MM.1S (cell line): ENCODE data around the gene ZBTB7B.

Experiments
- EZH2 ChIP-seq: fragments of 300-600 bp; sonication (generic); optimal IDR thresholded peaks from 2 replicates; pipeline ENCODE3; 2017; ENCODE audit warnings: low read depth, mild to moderate bottlenecking, antibody characterized with exemption, low read length, mixed read lengths
- EZH2phosphoT487 ChIP-seq: fragments of 300-600 bp; sonication (generic); IDR thresholded peaks from 2 replicates; pipeline ENCODE4 v1.6.1; 2018; ENCODE audit warnings: antibody characterized with exemption, low read length
- TF ChIP-seq, protein P1 (sequence below): fragments of 300-600 bp; sonication (generic); IDR thresholded peaks from 2 replicates; pipeline ENCODE4 v1.5.1; 2016; ENCODE audit warnings: antibody characterized with exemption, low read length, mixed read lengths

GRCh38 chr1:155011437-155012025, 8.9 kb downstream of the ZBTB7B start:
- TF ChIP-seq, protein P1, sequence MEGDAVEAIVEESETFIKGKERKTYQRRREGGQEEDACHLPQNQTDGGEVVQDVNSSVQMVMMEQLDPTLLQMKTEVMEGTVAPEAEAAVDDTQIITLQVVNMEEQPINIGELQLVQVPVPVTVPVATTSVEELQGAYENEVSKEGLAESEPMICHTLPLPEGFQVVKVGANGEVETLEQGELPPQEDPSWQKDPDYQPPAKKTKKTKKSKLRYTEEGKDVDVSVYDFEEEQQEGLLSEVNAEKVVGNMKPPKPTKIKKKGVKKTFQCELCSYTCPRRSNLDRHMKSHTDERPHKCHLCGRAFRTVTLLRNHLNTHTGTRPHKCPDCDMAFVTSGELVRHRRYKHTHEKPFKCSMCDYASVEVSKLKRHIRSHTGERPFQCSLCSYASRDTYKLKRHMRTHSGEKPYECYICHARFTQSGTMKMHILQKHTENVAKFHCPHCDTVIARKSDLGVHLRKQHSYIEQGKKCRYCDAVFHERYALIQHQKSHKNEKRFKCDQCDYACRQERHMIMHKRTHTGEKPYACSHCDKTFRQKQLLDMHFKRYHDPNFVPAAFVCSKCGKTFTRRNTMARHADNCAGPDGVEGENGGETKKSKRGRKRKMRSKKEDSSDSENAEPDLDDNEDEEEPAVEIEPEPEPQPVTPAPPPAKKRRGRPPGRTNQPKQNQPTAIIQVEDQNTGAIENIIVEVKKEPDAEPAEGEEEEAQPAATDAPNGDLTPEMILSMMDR, result no peak
- TF ChIP-seq EZH2, result no peak
- no peak for TF ChIP-seq EZH2phosphoT487
